Common myeloid progenitor, CD34-positive (primary cell): ENCODE measurements around the gene BAIAP2L2.
A peak's percentile ranks its signal among the peaks of the same experiment; 100 is the strongest.

Source experiments
- CTCF ChIA-PET: fragments of 350-600 bp; sonication (Branson Sonifier 250); formaldehyde crosslinking; loops from one replicate; lab custom pipeline; 2021; ENCODE audit warnings: antibody characterized with exemption; lab: Charles Lee
- POLR2A ChIA-PET: fragments of 350-600 bp; sonication (Branson Sonifier 250); formaldehyde crosslinking; loops from one replicate; lab custom pipeline; 2021; ENCODE audit warnings: antibody characterized with exemption; lab: Charles Lee
- DNase-seq, 3 donors: peaks; one replicate each; pipeline versions ENCODE4 v3.0.0 to v3.0.0-alpha.2; 2013
- H3K27ac ChIP-seq, 2 experiments: 1 replicate in 1 of 2; 2 replicates in 1 of 2; pipeline ENCODE4 v1.7.0; 2013; ENCODE audit warnings: inconsistent platforms in 2 of 2, low read length in 2 of 2, mild to moderate bottlenecking in 2 of 2, low read depth in 1 of 2, moderate library complexity in 1 of 2; ENCODE audit not compliant: severe bottlenecking in 2 of 2, insufficient read depth in 1 of 2, poor library complexity in 1 of 2
- H3K27me3 ChIP-seq, 5 experiments: replicated peaks in 2 of 5; 1 replicate in 3 of 5; 2 replicates in 2 of 5; pipeline versions ENCODE4 v1.6.1 to v1.7.0; 2013; ENCODE audit warnings: low read length in 4 of 5, mild to moderate bottlenecking in 2 of 5, moderate library complexity in 2 of 5, inconsistent platforms in 1 of 5; ENCODE audit not compliant: insufficient read depth in 5 of 5, control insufficient read depth in 4 of 5
- H3K36me3 ChIP-seq, 4 experiments: 1 replicate in 2 of 4; 2 replicates in 2 of 4; pipeline versions ENCODE4 v1.6.1 to v1.7.0; 2013; ENCODE audit warnings: low read length in 3 of 4, control low read depth in 1 of 4, mild to moderate bottlenecking in 1 of 4; ENCODE audit not compliant: control insufficient read depth in 4 of 4, insufficient read depth in 4 of 4
- H3K4me1 ChIP-seq, 4 experiments: 1 replicate in 3 of 4; 2 replicates in 1 of 4; pipeline versions ENCODE4 v1.6.1 to v1.7.1; 2013; ENCODE audit warnings: low read length in 3 of 4, mild to moderate bottlenecking in 3 of 4, control low read depth in 1 of 4, inconsistent platforms in 1 of 4, moderate library complexity in 1 of 4; ENCODE audit not compliant: control insufficient read depth in 4 of 4, insufficient read depth in 4 of 4; ENCODE audit errors: control extremely low read depth in 1 of 4
- H3K4me3 ChIP-seq, 7 experiments: 1 replicate in 4 of 7; 2 replicates in 3 of 7; pipeline versions ENCODE4 v1.5.1 to v1.7.0; 2013; ENCODE audit warnings: mild to moderate bottlenecking in 7 of 7, low read length in 6 of 7, moderate library complexity in 6 of 7, inconsistent platforms in 2 of 7, low read depth in 2 of 7, control low read depth in 1 of 7; ENCODE audit not compliant: insufficient read depth in 4 of 7, control insufficient read depth in 1 of 7; ENCODE audit errors: extremely low read depth in 1 of 7
- H3K9me3 ChIP-seq, 5 experiments: 1 replicate in 4 of 5; 2 replicates in 1 of 5; pipeline versions ENCODE4 v1.6.1 to v1.7.1; 2013; ENCODE audit warnings: low read length in 4 of 5, mild to moderate bottlenecking in 2 of 5, inconsistent platforms in 1 of 5, low read depth in 1 of 5, moderate library complexity in 1 of 5; ENCODE audit not compliant: control insufficient read depth in 4 of 5, insufficient read depth in 2 of 5; ENCODE audit errors: control extremely low read depth in 1 of 5
- WGBS: methylation state at CpG from one replicate; pipeline ENCODE4 v1.1.5; 2013; ENCODE audit not compliant: insufficient coverage; 5-methylcytosine and 5-hydroxymethylcytosine counted together

BAIAP2L2 gene

DNA sequence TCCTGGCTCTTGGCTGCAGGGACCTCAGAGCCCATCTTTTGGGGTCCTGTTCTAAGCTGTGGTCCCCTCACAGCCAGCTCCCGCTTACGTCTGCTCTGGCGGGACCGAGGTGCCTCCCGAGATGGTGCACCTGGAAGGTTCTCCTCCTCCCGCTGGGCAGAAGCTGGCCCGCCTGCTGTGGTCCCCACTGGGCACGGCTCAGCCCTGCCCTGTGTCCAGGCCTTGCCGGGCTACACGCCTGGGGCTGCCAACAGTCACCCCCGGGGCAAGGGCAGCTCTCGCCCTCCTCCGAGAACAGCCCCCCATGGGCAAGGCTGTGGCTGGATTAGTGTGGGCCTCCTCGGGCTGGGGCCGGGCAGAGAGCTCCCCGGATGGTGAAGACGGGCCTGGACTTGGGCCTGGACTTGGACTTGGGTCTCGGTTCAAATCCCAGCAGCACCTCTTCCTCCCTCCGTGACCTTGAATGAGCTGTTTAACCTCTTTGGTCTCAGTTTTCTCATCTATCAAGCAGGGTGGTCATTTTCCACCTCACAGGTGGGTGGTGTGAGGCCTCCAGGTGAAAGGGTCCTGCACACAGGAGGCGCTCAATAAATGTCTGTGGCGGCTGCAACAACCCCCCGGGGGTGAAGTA is 998 bp downstream of the BAIAP2L2 start:
- 93% methylated on average over 16 of the region's 22 CpGs for WGBS
- H3K27ac ChIP-seq: no peak overlapping the region
- H3K9me3 ChIP-seq: no peaks in the 10 kb centered on the region
- peaks cover 0 to 21% (median 8%) of the 10 kb centered on the region in 4 experiments for H3K36me3 ChIP-seq
- peak; percentile 25 to 92 (median 79) for DNase-seq
- peaks cover 0 to 7% (median 4%) of the 10 kb centered on the region in 4 experiments for H3K4me1 ChIP-seq
- ChIA-PET CTCF (interaction anchor here (0.5 to 1.0 kb wide), 2 partner anchors 88 to 121 kb away, joined by 3 read pairs; no protein-coding TSS in a partner anchor), POLR2A (no interaction called here)
- no peak overlapping the region for H3K4me3 ChIP-seq
- H3K27me3 ChIP-seq: no peaks in the 10 kb centered on the region

DNA sequence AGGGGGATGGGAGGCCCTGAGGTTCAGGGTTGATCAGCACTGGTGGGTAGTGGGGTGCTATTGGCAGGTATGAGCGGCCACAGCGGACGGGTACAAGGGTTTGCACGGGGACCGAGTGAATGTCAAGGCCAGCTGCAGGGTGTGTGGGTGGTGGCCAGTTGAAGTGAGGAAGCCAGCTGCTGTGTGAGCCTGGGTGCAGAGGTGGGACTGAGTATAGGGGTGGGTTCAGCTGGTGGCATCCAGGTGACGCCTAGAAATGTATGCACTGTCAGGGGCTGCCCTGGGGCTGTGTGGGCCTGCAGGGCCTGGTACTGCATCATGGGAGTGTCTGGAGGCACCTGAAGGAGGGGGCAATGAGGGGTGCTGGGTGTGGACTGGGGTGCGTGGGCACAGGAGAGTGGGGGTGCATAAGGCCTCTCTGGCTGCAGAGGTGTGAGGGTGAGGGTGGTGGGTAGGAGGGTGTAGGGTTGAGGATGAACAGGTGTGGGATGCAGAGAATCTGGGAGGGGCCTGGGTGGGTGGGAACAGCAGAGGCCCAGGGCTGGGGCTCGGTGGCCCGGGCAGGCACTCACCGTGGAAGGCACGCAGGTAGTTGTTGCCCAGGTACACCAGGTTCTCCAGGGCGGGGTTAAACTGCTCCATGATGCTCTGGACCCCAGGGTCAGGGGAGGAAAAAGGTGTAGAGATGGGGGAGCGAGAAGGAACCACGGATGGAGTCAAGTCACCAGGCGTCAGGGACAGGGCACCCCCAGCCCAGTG is 1.7 kb downstream of the BAIAP2L2 start:
- no peak overlapping the region for H3K27ac ChIP-seq
- H3K9me3 ChIP-seq: no peaks in the 10 kb centered on the region
- POLR2A ChIA-PET: no interaction called here
- H3K4me1 ChIP-seq: peaks cover 0 to 6% (median 4%) of the 10 kb centered on the region in 4 experiments
- DNase-seq: peak; percentile 3 to 66 (median 38)
- 97% methylated on average over 13 of the region's 15 CpGs for WGBS
- CTCF ChIA-PET: interaction anchor here (1.0 kb wide), 1 partner anchor 122 kb away, joined by 3 read pairs; no protein-coding TSS in a partner anchor
- no peaks in the 10 kb centered on the region for H3K27me3 ChIP-seq
- peaks cover 0 to 19% (median 8%) of the 10 kb centered on the region in 4 experiments for H3K36me3 ChIP-seq
- no peak overlapping the region for H3K4me3 ChIP-seq

DNA sequence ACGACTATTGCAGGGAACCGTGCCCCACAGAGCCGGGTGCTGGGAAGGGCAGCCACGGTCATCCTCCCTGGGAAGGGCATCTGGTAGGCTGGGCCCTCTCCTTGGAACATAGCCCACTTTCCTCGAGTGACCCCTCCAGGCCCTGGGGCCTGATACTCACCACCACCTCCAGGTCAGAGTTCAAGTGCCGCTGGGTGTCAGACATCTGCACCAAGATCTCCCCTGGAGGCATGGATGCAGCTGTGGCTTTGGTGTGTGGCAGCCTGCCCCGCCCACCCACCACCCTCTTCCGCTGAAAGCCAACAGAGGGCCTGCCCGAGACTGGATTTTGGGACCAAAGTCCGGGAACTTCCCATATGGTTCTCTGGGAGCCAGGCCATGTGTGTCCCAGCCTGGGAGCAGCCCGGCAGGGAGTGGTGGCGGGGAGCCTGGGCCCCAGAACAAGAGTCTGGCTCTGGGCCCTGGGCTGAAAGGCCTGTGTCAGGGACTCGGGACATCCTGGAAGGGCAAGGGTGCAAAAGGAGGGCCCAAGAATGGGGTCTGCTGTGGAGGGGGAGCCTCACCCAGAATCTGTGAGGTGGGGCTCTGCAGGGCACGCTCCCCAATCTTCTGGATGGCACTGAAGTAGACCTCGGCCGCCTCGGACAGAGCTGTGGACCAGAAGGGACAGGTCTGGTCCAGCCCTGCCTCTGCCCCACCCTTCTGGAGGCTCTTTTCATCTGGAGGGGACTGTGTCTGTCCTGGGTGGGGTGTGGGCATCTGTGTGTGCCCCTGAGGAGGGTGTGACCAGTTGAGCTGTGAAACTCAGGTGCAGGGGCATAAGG is 2.6 kb downstream of the BAIAP2L2 start:
- POLR2A ChIA-PET: no interaction called here
- no peaks in the 10 kb centered on the region for H3K27me3 ChIP-seq
- H3K27ac ChIP-seq: no peak overlapping the region
- H3K4me1 ChIP-seq: peaks cover 0 to 6% (median 4%) of the 10 kb centered on the region in 4 experiments
- no peaks in the 10 kb centered on the region for H3K9me3 ChIP-seq
- DNase-seq: no peak
- H3K4me3 ChIP-seq: no peak overlapping the region
- H3K36me3 ChIP-seq: peaks cover 0 to 13% (median 6%) of the 10 kb centered on the region in 4 experiments
- WGBS: 98% methylated on average over 14 of the region's 17 CpGs
- CTCF ChIA-PET: no interaction called here

DNA sequence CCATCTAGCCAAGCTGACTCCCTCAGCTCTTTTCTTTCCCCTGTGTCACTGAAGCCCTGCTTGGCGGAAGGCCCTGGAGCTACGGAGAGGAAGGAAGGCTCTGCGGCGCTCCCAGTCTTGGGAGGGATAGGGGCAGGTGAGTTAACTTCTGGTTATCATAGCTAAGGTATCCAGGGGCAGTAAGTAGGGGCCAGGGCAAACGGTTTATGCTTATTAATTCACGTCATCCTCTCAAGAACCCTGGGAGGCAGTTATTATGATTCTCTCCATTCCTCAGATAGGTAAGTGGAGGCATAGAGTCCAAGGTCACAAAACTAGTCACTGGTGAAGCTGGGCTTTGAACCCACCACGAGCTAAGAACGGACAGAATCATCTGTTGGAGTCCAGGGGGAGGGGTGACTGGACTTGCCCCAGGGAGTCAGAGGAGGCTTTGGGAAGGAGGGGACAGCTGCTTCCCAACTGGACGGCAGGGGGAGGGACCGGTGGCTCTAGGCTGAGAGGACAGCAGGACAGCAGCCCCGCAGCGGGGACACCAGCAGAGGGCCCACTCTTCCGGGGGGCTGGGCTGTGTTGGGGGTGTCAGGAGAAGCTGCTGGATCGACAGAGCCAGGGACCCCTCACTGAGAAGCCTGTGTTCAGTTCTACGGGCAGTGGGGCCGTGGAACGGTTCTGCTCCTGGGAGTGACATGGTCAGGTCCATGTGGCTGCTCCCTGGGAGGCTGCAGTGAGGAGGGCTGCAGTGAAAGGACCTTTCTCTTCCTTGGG is 3.5 kb downstream of the BAIAP2L2 start:
- CTCF ChIA-PET: interaction anchor here (0.7 to 1.3 kb wide), 2 partner anchors 15 to 55 kb away, joined by 3 read pairs; no protein-coding TSS in a partner anchor
- DNase-seq: no peak
- POLR2A ChIA-PET: no interaction called here
- Histone ChIP-seq H3K4me1 (peaks cover 0 to 6% (median 4%) of the 10 kb centered on the region in 4 experiments), H3K27ac (no peak overlapping the region), H3K36me3 (peaks cover 0 to 8% (median 3%) of the 10 kb centered on the region in 4 experiments), H3K4me3 (no peak overlapping the region), H3K27me3 (no peaks in the 10 kb centered on the region), H3K9me3 (no peaks in the 10 kb centered on the region)
- 91% methylated on average over 13 of the region's 17 CpGs for WGBS

DNA sequence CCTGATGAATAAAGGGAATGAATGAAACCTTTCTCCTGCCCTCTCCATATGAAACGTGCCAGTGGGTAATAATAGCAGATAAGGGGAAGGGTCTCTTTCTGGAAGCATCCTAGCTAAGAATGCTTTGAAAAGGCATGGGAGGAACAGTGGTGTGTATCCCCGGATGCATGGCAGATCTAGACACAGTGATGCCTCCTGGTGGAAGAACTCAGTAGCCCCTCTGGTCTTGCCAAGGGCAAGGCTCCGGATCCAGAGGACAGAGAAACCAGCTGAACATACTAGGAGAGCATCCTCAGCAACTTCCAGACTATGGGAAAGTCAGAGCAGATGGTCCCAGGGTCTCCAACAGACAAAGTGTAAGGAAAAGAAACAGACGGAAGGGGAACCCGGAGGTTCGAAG is 6.4 kb downstream of the BAIAP2L2 start:
- POLR2A ChIA-PET: no interaction called here
- Histone ChIP-seq H3K4me1 (peaks cover 0 to 6% (median 4%) of the 10 kb centered on the region in 4 experiments), H3K27me3 (no peaks in the 10 kb centered on the region), H3K4me3 (no peak overlapping the region), H3K27ac (no peak overlapping the region), H3K36me3 (peaks cover 0 to 2% (median 0%) of the 10 kb centered on the region in 4 experiments), H3K9me3 (no peaks in the 10 kb centered on the region)
- WGBS: 100% methylated on average over 3 of the region's 6 CpGs
- CTCF ChIA-PET: interaction anchor here (0.9 to 1.7 kb wide), 5 partner anchors 14 to 61 kb away, joined by 3 to 6 read pairs (median 4); no protein-coding TSS in a partner anchor
- DNase-seq: peak in 1 of 3 donors; percentile 23

DNA sequence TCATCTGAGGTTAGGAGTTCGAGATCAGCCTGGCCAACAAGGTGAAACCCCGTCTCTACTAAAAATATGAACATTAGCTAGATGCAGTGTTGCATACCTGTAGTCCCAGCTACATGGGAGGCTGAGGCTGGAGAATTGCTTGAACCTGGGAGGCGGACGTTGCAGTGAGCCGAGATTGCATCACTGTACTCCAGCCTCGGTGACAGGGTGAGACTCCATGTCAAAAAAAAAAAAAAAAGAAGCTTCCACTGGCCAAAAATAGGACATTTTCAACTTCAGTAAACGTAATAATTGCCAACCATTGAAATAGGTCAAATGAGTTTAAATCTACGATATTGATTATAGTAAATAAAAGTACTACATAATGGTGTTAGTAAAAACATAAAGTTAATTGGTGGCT is 6.8 kb downstream of the BAIAP2L2 start:
- Histone ChIP-seq H3K27me3 (no peaks in the 10 kb centered on the region), H3K9me3 (no peaks in the 10 kb centered on the region), H3K4me1 (peaks cover 0 to 6% (median 4%) of the 10 kb centered on the region in 4 experiments), H3K27ac (no peak overlapping the region), H3K36me3 (peaks cover 0 to under 1% (median 0%) of the 10 kb centered on the region in 4 experiments), H3K4me3 (no peak overlapping the region)
- ChIA-PET POLR2A (no interaction called here), CTCF (interaction anchor here (0.9 to 1.7 kb wide), 5 partner anchors 14 to 61 kb away, joined by 3 to 6 read pairs (median 4); no protein-coding TSS in a partner anchor)
- WGBS: 88% methylated on average over 5 of the region's 8 CpGs
- DNase-seq: no peak
